AG04450 (cell line): ENCODE data around the gene OR5B2. TPM values are rescaled to one million over a fixed set of nuclear protein-coding genes. Genes with fewer than 3 reads are reported as not detected.

Experiments used
- CTCF ChIA-PET: fragments of 300-600, 350-600 bp; formaldehyde crosslinking; extraction: SDS; loops from one replicate; lab custom pipeline; 2022; ENCODE audit warnings: antibody characterized with exemption, inconsistent platforms; lab: Charles Lee
- POLR2A ChIA-PET: fragments of 350-600 bp; formaldehyde crosslinking; extraction: SDS; loops from one replicate; lab custom pipeline; 2021; ENCODE audit warnings: antibody characterized with exemption, inconsistent platforms; lab: Yijun Ruan, JAX
- DNase-seq: peaks from one replicate; pipeline ENCODE4 v3.0.0-alpha.2; 2011; ENCODE audit warnings: low read depth, low spot score
- H3K27ac ChIP-seq: one replicate; pipeline ENCODE4 v1.5.1; 2012; ENCODE audit warnings: low read depth, low read length, control low read depth
- H3K27me3 ChIP-seq: one replicate; pipeline ENCODE4 v1.6.0; 2012; ENCODE audit warnings: low read length; ENCODE audit not compliant: control insufficient read depth, insufficient read depth
- H3K4me3 ChIP-seq: 2 replicates; pipeline ENCODE4 v1.5.1; 2011; ENCODE audit warnings: mild to moderate bottlenecking, low read depth, low read length, control low read depth
- H3K9me3 ChIP-seq: 2 replicates; pipeline ENCODE4 v1.5.1; 2012; ENCODE audit warnings: low read length; ENCODE audit not compliant: control insufficient read depth, insufficient read depth
- CTCF ChIP-seq: IDR thresholded peaks from 2 replicates; pipeline ENCODE4 v1.5.1; 2011; ENCODE audit warnings: low read depth, low read length, control low read depth, inconsistent platforms
- polyA plus RNA-seq: library from polyadenylated mRNA; depleted of rRNA; stranded (reverse); fragments of >200 nt; gene quantifications from 2 replicates; pipeline ENCODE4 v1.2.3, GENCODE V29; 2011

Gene OR5B2
- polyA plus RNA-seq, 1 experiment: 0.05 TPM

- ChIA-PET CTCF (no interaction called here), POLR2A (no interaction called here)
- Histone ChIP-seq H3K27me3 (no peaks in the 10 kb centered on the region), H3K4me3 (no peak overlapping the region), H3K27ac (no peak overlapping the region), H3K9me3 (peaks cover 13% of the 10 kb centered on the region)
- no peak for DNase-seq
- no peak for TF ChIP-seq CTCF
Measured at GRCh38 chr11:58446294-58446693, 18.4 kb upstream of the OR5B2 start.

- no peak for TF ChIP-seq CTCF
- no peak for DNase-seq
- Histone ChIP-seq H3K9me3 (peaks cover 13% of the 10 kb centered on the region), H3K27me3 (no peaks in the 10 kb centered on the region), H3K27ac (no peak overlapping the region), H3K4me3 (no peak overlapping the region)
- ChIA-PET CTCF (no interaction called here), POLR2A (no interaction called here)
Measured at GRCh38 chr11:58444300-58444699, 16.4 kb upstream of the OR5B2 start.

GRCh38 chr11:58442136-58442535 is 14.2 kb upstream of the OR5B2 start, which contains the start of gene OR5B12:
OR5B12 (minus strand) TSS chr11:58442236; CDS start chr11:58440151, 2,085 bp downstream.
- peaks cover 13% of the 10 kb centered on the region for H3K9me3 ChIP-seq
- no peak within 1 kb of the TSS for H3K4me3 ChIP-seq
- ChIA-PET POLR2A (no interaction called here), CTCF (no interaction called here)
- DNase-seq: no peak
- TF ChIP-seq CTCF: no peak
- H3K27me3 ChIP-seq: no peaks in the 10 kb centered on the region
- H3K27ac ChIP-seq: no peak within 1 kb of the TSS

- no peaks in the 10 kb centered on the region for H3K9me3 ChIP-seq
- CTCF ChIA-PET: no interaction called here
- H3K27ac ChIP-seq: no peak overlapping the region
- H3K27me3 ChIP-seq: no peaks in the 10 kb centered on the region
- no peak for TF ChIP-seq CTCF
- POLR2A ChIA-PET: no interaction called here
- no peak for DNase-seq
- H3K4me3 ChIP-seq: no peak overlapping the region
Measured at GRCh38 chr11:58438486-58438885, 10.6 kb upstream of the OR5B2 start.

- no peak for TF ChIP-seq CTCF
- Histone ChIP-seq H3K27me3 (no peaks in the 10 kb centered on the region), H3K9me3 (no peaks in the 10 kb centered on the region), H3K27ac (no peak overlapping the region), H3K4me3 (no peak overlapping the region)
- DNase-seq: no peak
- CTCF ChIA-PET: interaction anchor here (1.0 kb wide), 1 partner anchor 90 kb away, joined by 3 read pairs; no protein-coding TSS in a partner anchor
- POLR2A ChIA-PET: no interaction called here
Measured at GRCh38 chr11:58434217-58434616, 6.3 kb upstream of the OR5B2 start.
